GM23338 (cell line): ENCODE measurements around the gene LIPA. TPM values are rescaled to one million over a fixed set of nuclear protein-coding genes. Genes with fewer than 3 reads are reported as not detected.
"Not testable (repeated sequence)": the region's sequence is repeated elsewhere in the genome, so short reads cannot be mapped to it uniquely, and the experiment has no call there.

Source experiments
- ATAC-seq: fragments of 200-7000 bp; cut with Tn5 transposase; 3 replicates; pipeline ENCODE4 v1.9.1; 2020
- DNase-seq: peaks from one replicate; pipeline ENCODE4 v3.0.0-alpha.2; 2015; ENCODE audit warnings: low spot score
- H2AFZ ChIP-seq: fragments of 200-600 bp; sonication (generic); 2 replicates; pipeline ENCODE4 v1.8.0; 2016; ENCODE audit warnings: antibody characterized with exemption, mild to moderate bottlenecking, moderate library complexity
- H3F3A ChIP-seq: fragments of 200-600 bp; sonication (generic); replicated peaks from 2 replicates; pipeline ENCODE4 v1.8.0; 2017; ENCODE audit warnings: antibody characterized with exemption, mixed run types, low read depth
- H3K27ac ChIP-seq: fragments of 200-600 bp; sonication (generic); 2 replicates; pipeline ENCODE4 v1.6.1; 2016; ENCODE audit warnings: low read depth
- H3K27me3 ChIP-seq: fragments of 200-600 bp; sonication (generic); 2 replicates; pipeline ENCODE4 v1.8.0; 2016; ENCODE audit warnings: mild to moderate bottlenecking, mixed run types, moderate library complexity; ENCODE audit not compliant: insufficient read depth
- H3K36me3 ChIP-seq: fragments of 200-600 bp; sonication (generic); 2 replicates; pipeline ENCODE4 v1.8.0; 2016; ENCODE audit warnings: mild to moderate bottlenecking; ENCODE audit not compliant: insufficient read depth
- H3K4me1 ChIP-seq: fragments of 200-600 bp; sonication (generic); 2 replicates; pipeline ENCODE4 v1.8.0; 2016; ENCODE audit warnings: mild to moderate bottlenecking, moderate library complexity; ENCODE audit not compliant: insufficient read depth
- H3K4me2 ChIP-seq: fragments of 200-600 bp; sonication (generic); 2 replicates; pipeline ENCODE4 v1.7.1; 2017; ENCODE audit warnings: mixed run types
- H3K4me3 ChIP-seq: fragments of 200-600 bp; sonication (generic); 2 replicates; pipeline ENCODE4 v1.6.1; 2016; ENCODE audit warnings: mixed run types
- H3K79me2 ChIP-seq: fragments of 200-600 bp; sonication (generic); replicated peaks from 2 replicates; pipeline ENCODE4 v1.8.0; 2017; ENCODE audit warnings: mild to moderate bottlenecking; ENCODE audit not compliant: insufficient read depth
- H3K9me2 ChIP-seq: fragments of 200-600 bp; sonication (generic); 2 replicates; pipeline ENCODE4 v1.8.0; 2017; ENCODE audit not compliant: insufficient read depth
- H4K20me1 ChIP-seq: fragments of 200-600 bp; sonication (generic); replicated peaks from 2 replicates; pipeline ENCODE4 v1.8.0; 2017; ENCODE audit warnings: mild to moderate bottlenecking; ENCODE audit not compliant: insufficient read depth
- H3K27ac Mint-ChIP-seq: 2 replicates; pipeline ENCODE4 v1.8.0; 2020; ENCODE audit warnings: inconsistent platforms, mild to moderate bottlenecking, moderate library complexity, mixed read lengths
- H3K27me3 Mint-ChIP-seq: 3 replicates; pipeline ENCODE4 v1.8.0; 2022; ENCODE audit warnings: low read depth, mild to moderate bottlenecking, moderate library complexity, mixed read lengths, inconsistent platforms; ENCODE audit not compliant: insufficient read depth, poor library complexity
- H3K36me3 Mint-ChIP-seq: 3 replicates; pipeline ENCODE4 v1.8.0; 2021; ENCODE audit warnings: low read depth, mild to moderate bottlenecking, inconsistent platforms, moderate library complexity, mixed read lengths
- H3K4me1 Mint-ChIP-seq: 3 replicates; pipeline ENCODE4 v1.8.0; 2020; ENCODE audit warnings: mild to moderate bottlenecking, inconsistent platforms, mixed read lengths
- H3K4me3 Mint-ChIP-seq: 3 replicates; pipeline ENCODE4 v1.8.0; 2021; ENCODE audit warnings: moderate library complexity, mild to moderate bottlenecking, inconsistent platforms, mixed read lengths
- H3K9me3 Mint-ChIP-seq: 3 replicates; pipeline ENCODE4 v1.8.0; 2020; ENCODE audit warnings: moderate library complexity, mild to moderate bottlenecking, inconsistent platforms, mixed read lengths
- CREB1 ChIP-seq: fragments of 250-450 bp; sonication (Bioruptor Pico); IDR thresholded peaks from 2 replicates; pipeline ENCODE4 v1.5.0; 2020; ENCODE audit warnings: low read depth, mild to moderate bottlenecking, moderate library complexity
- ZNF462 ChIP-seq: fragments of 250-450 bp; sonication (Bioruptor Pico); IDR thresholded peaks from 2 replicates; pipeline ENCODE4 v1.5.0; 2020; ENCODE audit warnings: mild to moderate bottlenecking, moderate library complexity
- polyA plus RNA-seq: library from polyadenylated mRNA; unstranded; fragments of >200 nt; fragmentation: Nextera tagmentation; extraction: Ambion mirVana; gene quantifications from 2 replicates; pipeline ENCODE4 v1.2.1, GENCODE V29; 2016
- total RNA-seq: library from RNA; depleted of rRNA; stranded (reverse); fragments of >200 nt; shearing (Covaris generic); gene quantifications from 2 replicates; pipeline ENCODE4 v1.2.3, GENCODE V29; 2014

Gene LIPA
- total and polyA plus RNA-seq, 2 experiments from 2014 or later = 37.8 to 86.3 TPM

DNA sequence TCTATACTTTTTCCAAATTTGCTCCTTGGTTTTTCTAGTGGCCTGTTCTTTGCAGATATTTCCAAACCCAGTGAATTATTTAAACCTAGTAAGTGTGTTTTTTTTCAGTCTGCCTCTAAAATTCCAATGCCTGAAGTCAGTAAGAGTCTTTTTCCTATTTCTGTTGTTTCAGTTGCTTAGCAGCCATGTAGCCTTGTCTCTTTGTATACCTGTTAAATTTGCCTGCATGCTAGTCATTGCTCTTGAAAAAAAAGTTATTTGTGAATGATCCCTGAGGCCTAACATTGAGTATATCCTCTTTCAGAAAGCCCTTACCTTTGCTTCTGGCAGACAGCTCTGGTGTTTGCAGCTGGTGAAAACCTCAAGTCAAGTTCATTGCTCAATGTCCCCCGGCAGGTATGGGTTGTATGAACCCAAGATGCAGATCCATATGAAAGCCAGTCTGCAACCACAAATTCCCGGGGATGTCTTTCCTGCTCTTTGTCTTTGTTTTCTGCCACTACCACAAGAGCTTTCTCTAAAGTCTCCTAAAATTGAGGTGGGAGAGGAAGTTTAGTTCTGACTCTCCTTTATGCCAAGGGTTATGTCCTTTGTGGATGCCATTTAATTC lies 80.2 kb downstream of the LIPA start:
- TF ChIP-seq CREB1 (CRISPR knock-in tag) (no peak), ZNF462 (CRISPR knock-in tag) (0 out of 2 replicates have a peak, but pooled peaks have one; percentile 42)
- ATAC-seq (no peak), DNase-seq (peak; percentile 42)
- Histone ChIP-seq H3F3A (no peaks in the 10 kb centered on the region), H3K27me3 (no peaks in the 10 kb centered on the region), H3K4me3 (no peak overlapping the region), H3K9me2 (0 out of 2 replicates have a peak, but pooled peaks cover 5% of the 10 kb centered on the region), H3K36me3 (no peaks in the 10 kb centered on the region), H3K79me2 (no peaks in the 10 kb centered on the region), H3K4me1 (peaks cover 7% of the 10 kb centered on the region; the same call in 1 of the 2 replicates), H2AFZ (peak overlapping the region; percentile 35), H4K20me1 (no peaks in the 10 kb centered on the region), H3K27ac (no peak overlapping the region), H3K4me2 (0 out of 2 replicates have a peak overlapping the region, but pooled peaks have one; percentile 0)
- Mint-ChIP-seq H3K9me3 (no peaks in the 10 kb centered on the region), H3K4me1 (peaks cover 23% of the 10 kb centered on the region), H3K27ac (no peak overlapping the region; the same call in 1 of the 2 replicates), H3K27me3 (no peaks in the 10 kb centered on the region), H3K4me3 (no peak overlapping the region), H3K36me3 (no peaks in the 10 kb centered on the region)

DNA sequence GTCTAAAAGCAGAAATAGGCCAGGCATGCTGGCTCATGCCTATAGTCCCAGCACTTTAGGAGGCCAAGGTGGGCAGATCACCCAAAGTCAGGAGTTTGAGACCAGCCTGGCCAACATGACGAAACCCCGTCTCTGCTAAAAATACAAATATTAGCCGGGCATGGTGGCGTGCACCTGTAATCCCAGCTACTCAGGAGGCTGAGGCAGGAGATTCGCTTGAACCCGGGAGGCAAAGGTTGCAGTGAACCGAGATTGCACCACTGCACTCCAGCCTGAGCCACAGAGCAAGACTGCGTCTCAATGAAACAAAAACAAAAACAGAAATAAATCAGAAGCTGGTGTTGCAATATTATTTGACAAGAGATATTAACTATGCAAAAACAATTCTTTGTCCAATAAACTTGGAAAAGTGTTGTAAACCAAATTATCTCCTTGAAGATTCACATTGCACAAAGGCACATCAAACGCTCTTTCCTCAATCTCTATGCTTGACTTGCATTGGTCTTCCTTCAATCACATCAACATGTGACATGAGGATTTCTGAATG lies 83.1 kb downstream of the LIPA start:
- H3K36me3 Mint-ChIP-seq, H3K4me3 ChIP-seq, H3K9me3 Mint-ChIP-seq, DNase-seq, H3F3A ChIP-seq, H3K4me3 Mint-ChIP-seq, H2AFZ ChIP-seq, ATAC-seq, H3K4me1 ChIP-seq, H3K27ac ChIP-seq, H3K27me3 ChIP-seq, H3K79me2 ChIP-seq, H3K27ac Mint-ChIP-seq, H3K27me3 Mint-ChIP-seq, H3K4me2 ChIP-seq, H4K20me1 ChIP-seq, H3K36me3 ChIP-seq: not testable (repeated sequence)
- peaks cover 23% of the 10 kb centered on the region for H3K4me1 Mint-ChIP-seq
- peaks cover 15% of the 10 kb centered on the region; the same call in 1 of the 2 replicates for H3K9me2 ChIP-seq
